GM19467 (cell line): ENCODE data around the gene NECTIN1.

ENCODE experiments used
- ATAC-seq: cut with Tn5 transposase; IDR thresholded peaks from one replicate; pipeline ENCODE4 v1.9.1; 2021; ENCODE audit warnings: mild to moderate bottlenecking, moderate library complexity; ENCODE audit not compliant: unreplicated experiment

The NECTIN1 gene

GRCh38 chr11:119755356-119756071 is 26.5 kb upstream of the NECTIN1 start:
- no peak for ATAC-seq

GRCh38 chr11:119754656-119755355 is 25.8 kb upstream of the NECTIN1 start:
- no peak for ATAC-seq

- no peak for ATAC-seq
Measured at GRCh38 chr11:119754199-119754598, 25.2 kb upstream of the NECTIN1 start.

- no peak for ATAC-seq
Measured at GRCh38 chr11:119752946-119753345, 23.9 kb upstream of the NECTIN1 start.

GRCh38 chr11:119752345-119752871 is 23.4 kb upstream of the NECTIN1 start:
- no peak for ATAC-seq

- no peak for ATAC-seq
Measured at GRCh38 chr11:119750056-119750455, 21.1 kb upstream of the NECTIN1 start.

GRCh38 chr11:119749006-119749565 is 20.1 kb upstream of the NECTIN1 start:
- ATAC-seq: no peak

- ATAC-seq: no peak
Measured at GRCh38 chr11:119747868-119748660, 19.1 kb upstream of the NECTIN1 start.

- ATAC-seq: no peak
Measured at GRCh38 chr11:119745776-119746535, 17.0 kb upstream of the NECTIN1 start.

GRCh38 chr11:119745112-119745511 is 16.1 kb upstream of the NECTIN1 start:
- ATAC-seq: no peak

- ATAC-seq: no peak
Measured at GRCh38 chr11:119744577-119744976, 15.6 kb upstream of the NECTIN1 start.

- no peak for ATAC-seq
Measured at GRCh38 chr11:119743006-119743405, 14.0 kb upstream of the NECTIN1 start.

GRCh38 chr11:119742263-119742861 is 13.4 kb upstream of the NECTIN1 start:
- ATAC-seq: no peak

- ATAC-seq: no peak
Measured at GRCh38 chr11:119741369-119742262, 12.6 kb upstream of the NECTIN1 start.

GRCh38 chr11:119739975-119740374 is 11.0 kb upstream of the NECTIN1 start:
- no peak for ATAC-seq

GRCh38 chr11:119739021-119739703 is 10.2 kb upstream of the NECTIN1 start:
- ATAC-seq: no peak

GRCh38 chr11:119738059-119738439 is 9.0 kb upstream of the NECTIN1 start:
- no peak for ATAC-seq

GRCh38 chr11:119737366-119738058 is 8.5 kb upstream of the NECTIN1 start:
- ATAC-seq: no peak
